ENCODE data around the gene ELFN1. TPM values are rescaled to one million over a fixed set of nuclear protein-coding genes. Genes with fewer than 3 reads are reported as not detected.

ELFN1 gene
- total RNA-seq, 1 donor from 2014 or later = 12.3 TPM

DNA sequence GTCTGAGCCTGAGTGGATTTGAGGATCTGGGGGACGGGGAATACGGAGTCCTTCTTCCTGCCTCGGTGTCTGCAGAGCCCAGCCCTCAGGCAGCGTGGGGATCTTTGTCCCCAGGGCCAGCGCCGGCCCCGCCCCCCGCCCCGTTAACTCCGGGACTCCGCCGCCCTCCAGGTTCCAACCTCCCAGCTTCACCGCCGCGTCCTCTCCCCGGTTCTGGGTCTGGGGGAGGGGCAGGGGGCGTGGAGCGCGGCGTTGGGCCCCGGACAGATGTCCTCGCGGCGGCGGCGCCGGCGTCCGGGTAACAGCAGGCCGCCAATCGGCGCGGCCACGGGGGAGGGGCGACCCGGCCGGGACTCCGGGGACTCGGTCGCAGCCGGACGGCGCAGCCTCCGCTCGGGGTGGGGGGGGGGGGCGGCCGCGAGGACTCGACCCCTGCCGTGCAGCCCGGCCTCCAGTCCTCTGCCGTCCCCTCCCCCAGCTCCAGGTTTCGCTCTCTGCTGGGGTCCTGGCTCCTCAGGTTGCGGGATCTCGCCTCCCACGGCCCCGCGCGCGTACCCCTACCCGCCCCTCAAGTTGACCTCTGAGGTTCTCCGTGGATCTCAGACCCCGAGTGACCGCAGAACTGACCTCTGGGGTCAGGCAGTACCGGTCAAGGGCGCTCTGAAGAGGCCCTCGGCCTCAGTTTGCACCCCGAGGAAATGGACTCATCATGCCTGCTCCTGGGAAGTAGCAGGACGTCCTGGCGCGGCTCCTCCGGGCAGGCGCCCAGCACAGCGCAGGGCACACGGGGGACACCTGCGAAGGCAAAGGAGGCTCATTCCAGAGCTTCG lies 2.3 kb upstream of the ELFN1 start:
- H3K36me3 Mint-ChIP-seq (ENCODE audit: insufficient read depth) = no peaks in the 10 kb centered on the region
- DNase-seq (ENCODE audit: low spot score, unreplicated experiment) = peak; percentile 12
- peak overlapping the region; percentile 37 for H3K4me3 Mint-ChIP-seq (ENCODE audit: low read depth)
- H3K27ac Mint-ChIP-seq = no peak overlapping the region
- peaks cover 23% of the 10 kb centered on the region for H3K27me3 Mint-ChIP-seq
- H3K4me1 Mint-ChIP-seq (ENCODE audit: low read depth) = peaks cover 6% of the 10 kb centered on the region
- TF ChIP-seq, protein P1, sequence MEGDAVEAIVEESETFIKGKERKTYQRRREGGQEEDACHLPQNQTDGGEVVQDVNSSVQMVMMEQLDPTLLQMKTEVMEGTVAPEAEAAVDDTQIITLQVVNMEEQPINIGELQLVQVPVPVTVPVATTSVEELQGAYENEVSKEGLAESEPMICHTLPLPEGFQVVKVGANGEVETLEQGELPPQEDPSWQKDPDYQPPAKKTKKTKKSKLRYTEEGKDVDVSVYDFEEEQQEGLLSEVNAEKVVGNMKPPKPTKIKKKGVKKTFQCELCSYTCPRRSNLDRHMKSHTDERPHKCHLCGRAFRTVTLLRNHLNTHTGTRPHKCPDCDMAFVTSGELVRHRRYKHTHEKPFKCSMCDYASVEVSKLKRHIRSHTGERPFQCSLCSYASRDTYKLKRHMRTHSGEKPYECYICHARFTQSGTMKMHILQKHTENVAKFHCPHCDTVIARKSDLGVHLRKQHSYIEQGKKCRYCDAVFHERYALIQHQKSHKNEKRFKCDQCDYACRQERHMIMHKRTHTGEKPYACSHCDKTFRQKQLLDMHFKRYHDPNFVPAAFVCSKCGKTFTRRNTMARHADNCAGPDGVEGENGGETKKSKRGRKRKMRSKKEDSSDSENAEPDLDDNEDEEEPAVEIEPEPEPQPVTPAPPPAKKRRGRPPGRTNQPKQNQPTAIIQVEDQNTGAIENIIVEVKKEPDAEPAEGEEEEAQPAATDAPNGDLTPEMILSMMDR (IDR thresholded peaks at IDR 0.05; ENCODE audit: unreplicated experiment) = no peak
- no peaks in the 10 kb centered on the region for H3K9me3 Mint-ChIP-seq (ENCODE audit: low read depth)

- Mint-ChIP-seq H3K27ac (peak overlapping the region; percentile 59), H3K4me3 (ENCODE audit: low read depth) (peak overlapping the region; percentile 60), H3K27me3 (peaks cover 16% of the 10 kb centered on the region), H3K9me3 (ENCODE audit: low read depth) (no peaks in the 10 kb centered on the region), H3K36me3 (ENCODE audit: insufficient read depth) (no peaks in the 10 kb centered on the region), H3K4me1 (ENCODE audit: low read depth) (peaks cover 5% of the 10 kb centered on the region)
- TF ChIP-seq, protein P1 (IDR thresholded peaks at IDR 0.05; ENCODE audit: unreplicated experiment) = no peak
- DNase-seq (ENCODE audit: low spot score, unreplicated experiment) = peak; percentile 10
Measured at GRCh38 chr7:1668396-1669063, 1.5 kb upstream of the ELFN1 start.

- peaks cover 4% of the 10 kb centered on the region for H3K4me1 Mint-ChIP-seq (ENCODE audit: low read depth)
- H3K9me3 Mint-ChIP-seq (ENCODE audit: low read depth) = no peaks in the 10 kb centered on the region
- peak overlapping the region; percentile 60 for H3K4me3 Mint-ChIP-seq (ENCODE audit: low read depth)
- DNase-seq (ENCODE audit: low spot score, unreplicated experiment) = peak; percentile 30
- TF ChIP-seq, protein P1 (IDR thresholded peaks at IDR 0.05; ENCODE audit: unreplicated experiment) = no peak
- peak overlapping the region; percentile 88 for H3K27ac Mint-ChIP-seq
- H3K27me3 Mint-ChIP-seq = peaks cover 13% of the 10 kb centered on the region
- no peaks in the 10 kb centered on the region for H3K36me3 Mint-ChIP-seq (ENCODE audit: insufficient read depth)
Measured at GRCh38 chr7:1669064-1669951, 769 bp upstream of the ELFN1 start.

DNA sequence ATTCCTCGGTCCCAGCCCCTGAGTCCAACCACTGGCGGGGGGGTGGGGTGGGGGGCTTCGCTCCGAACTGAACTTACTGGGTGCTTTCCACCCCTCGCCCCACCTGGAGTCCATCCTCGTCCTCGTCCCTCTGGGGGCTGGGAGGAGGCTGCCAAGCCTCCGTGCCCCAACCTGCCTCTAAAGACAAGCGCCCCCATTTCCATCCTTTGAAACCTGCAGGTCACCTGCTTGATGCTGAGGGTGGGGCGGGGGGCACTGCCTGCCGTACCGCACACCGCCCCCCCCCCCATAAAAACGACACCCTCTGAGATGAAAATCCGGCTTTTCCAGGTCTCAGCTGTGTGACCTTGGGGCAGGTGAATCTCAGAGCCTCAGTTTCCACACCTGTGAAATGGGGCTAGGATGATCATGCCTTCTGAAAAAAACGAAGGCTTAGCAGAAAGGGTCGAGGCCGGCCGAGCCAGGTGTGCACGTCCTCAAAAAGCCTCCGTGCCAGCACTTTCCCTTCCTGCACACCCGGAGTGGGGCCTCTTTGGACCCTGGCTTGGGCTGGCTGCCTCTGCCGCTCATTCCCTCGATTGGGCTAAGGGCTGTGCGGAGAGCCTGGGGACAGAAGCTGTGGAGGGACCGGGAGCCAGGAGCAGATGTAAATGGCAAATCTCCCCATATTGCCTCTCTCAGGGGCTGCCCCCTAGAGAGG lies 967 bp downstream of the ELFN1 start:
- no peaks in the 10 kb centered on the region for H3K9me3 Mint-ChIP-seq (ENCODE audit: low read depth)
- H3K27me3 Mint-ChIP-seq = peaks cover 13% of the 10 kb centered on the region
- no peaks in the 10 kb centered on the region for H3K36me3 Mint-ChIP-seq (ENCODE audit: insufficient read depth)
- DNase-seq (ENCODE audit: low spot score, unreplicated experiment) = peak; percentile 8
- peak overlapping the region; percentile 64 for H3K4me3 Mint-ChIP-seq (ENCODE audit: low read depth)
- peak overlapping the region; percentile 37 for H3K27ac Mint-ChIP-seq
- H3K4me1 Mint-ChIP-seq (ENCODE audit: low read depth) = peaks cover 4% of the 10 kb centered on the region
- TF ChIP-seq, protein P1 (IDR thresholded peaks at IDR 0.05; ENCODE audit: unreplicated experiment) = no peak

Measured in progenitor cell of endocrine pancreas (in vitro differentiated cells).